SIG-M5 treated with dmso at 0.1 percent for 504 hours (cell line): ENCODE results near the gene SYT15.

ENCODE experiments used
- DNase-seq: peaks from one replicate; lab custom pipeline; 2025; ENCODE audit not compliant: unreplicated experiment; lab: John Stamatoyannopoulos, UW

Gene SYT15

GRCh38 chr10:46544989-46545791 lies 33.7 kb upstream of the SYT15 start:
- DNase-seq = peak; percentile 36

GRCh38 chr10:46545861-46546590 lies 32.9 kb upstream of the SYT15 start:
- no peak for DNase-seq

GRCh38 chr10:46546591-46547540 lies 32.1 kb upstream of the SYT15 start:
- DNase-seq = no peak

DNA sequence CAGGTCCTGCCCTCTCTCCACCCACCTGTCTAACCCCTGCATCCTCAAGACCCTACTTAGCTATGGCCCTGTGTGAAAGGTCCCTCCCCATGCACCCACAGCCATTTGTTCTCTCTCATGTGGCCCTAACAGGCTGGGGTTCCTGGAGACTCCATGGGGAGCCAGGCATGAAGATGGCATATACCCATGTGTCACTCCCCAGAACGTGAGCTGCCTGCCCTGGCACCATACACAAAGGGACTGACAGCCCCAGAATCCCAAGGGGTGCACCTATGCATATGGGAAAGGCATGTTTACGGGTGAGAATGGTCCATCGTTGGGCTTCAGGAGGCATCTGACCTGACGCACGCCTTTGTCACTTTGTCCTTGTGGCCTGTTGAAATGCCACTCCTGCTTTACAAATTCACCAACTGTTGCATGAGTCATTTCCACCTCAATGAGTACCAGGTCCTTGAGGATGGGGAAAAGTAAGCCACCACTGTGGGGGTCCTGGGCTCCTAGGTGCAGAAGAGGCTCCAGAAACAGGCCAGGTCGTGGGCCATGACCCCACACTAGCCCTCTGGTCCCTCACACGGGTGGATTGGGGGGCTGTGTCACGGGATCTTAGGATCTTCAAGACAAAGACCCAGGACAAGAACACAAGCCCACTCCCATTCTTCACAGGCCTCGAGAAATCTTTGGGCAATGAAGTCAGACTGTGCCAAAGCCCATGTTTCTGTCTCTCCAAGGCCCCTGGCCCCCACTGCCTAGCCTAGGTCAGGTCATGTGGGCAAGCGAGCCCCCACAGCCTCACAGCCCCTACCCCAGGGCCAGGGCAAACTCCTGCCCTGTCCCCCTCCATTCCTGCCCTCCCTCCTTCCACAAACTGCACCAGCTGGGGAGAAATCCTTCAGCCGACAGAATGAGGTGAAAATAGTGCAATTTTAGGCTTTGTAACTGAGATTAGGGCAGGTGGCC lies 31.1 kb upstream of the SYT15 start:
- no peak for DNase-seq

DNA sequence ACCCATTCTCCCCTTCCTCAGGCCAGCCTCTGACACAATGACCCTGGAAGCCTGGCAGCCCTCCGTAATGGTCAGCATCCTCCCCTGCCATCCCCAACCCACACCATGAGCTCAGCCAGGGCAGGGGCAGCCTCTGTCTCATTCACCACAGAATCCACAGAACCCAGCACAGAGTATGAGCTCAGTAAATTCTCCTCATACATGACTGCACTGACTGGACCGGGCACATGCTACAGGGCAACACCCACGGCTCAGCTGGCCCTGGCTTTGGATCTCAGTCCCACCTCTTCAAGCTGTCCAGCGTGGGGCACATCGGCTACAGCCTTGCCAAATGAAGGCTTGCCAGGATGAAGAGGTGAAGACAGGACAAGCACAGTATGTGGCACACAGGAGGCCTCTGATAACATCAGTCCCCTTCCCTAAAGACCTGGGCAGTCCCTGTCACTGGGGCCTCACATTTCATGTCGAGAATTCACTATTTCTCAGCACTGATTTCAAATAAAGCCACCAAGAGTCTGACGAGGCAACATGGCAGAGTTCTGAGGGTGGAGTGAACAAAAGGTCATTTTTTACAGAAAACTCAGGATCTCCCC lies 30.3 kb upstream of the SYT15 start:
- no peak for DNase-seq

GRCh38 chr10:46549171-46550075 lies 29.5 kb upstream of the SYT15 start:
- no peak for DNase-seq

- DNase-seq = no peak
These were observed 28.7 kb upstream of the SYT15 start for GRCh38 chr10:46550076-46550790.

- DNase-seq = no peak
These were observed 27.9 kb upstream of the SYT15 start for GRCh38 chr10:46550795-46551700.

- no peak for DNase-seq
These were observed 27.0 kb upstream of the SYT15 start for GRCh38 chr10:46551701-46552525.

- DNase-seq = no peak
These were observed 26.2 kb upstream of the SYT15 start for GRCh38 chr10:46552526-46553237.

GRCh38 chr10:46553238-46554049 lies 25.5 kb upstream of the SYT15 start:
- no peak for DNase-seq

DNA sequence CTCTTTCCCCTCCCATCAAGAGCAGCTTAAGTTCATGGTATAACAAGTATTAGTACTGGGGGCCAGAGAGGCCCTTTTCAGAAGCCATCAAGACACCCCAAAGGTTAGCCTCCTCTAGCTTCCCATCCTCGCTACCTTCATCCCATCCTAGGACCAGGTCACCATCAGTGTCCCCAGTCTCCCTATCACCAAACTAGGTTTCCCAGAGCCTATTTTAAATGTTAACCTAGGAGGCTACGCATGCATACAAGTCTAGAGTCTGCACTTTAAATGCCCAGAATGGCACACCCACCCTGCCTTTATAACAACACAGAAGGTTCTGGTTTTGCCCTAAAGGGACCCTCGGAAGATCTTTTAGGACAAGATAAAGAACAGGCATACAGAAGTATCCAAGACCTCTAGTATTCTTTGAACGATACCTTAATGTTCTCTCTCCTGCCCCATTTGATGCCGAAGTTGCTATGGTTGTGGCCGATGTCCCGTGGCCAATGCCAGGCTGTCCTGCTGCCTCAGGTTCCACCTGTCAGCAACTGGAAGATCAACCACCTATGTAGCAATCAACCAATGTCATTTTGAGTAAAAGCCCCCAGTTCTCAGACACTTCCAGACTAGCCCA lies 24.7 kb upstream of the SYT15 start:
- DNase-seq = no peak

DNA sequence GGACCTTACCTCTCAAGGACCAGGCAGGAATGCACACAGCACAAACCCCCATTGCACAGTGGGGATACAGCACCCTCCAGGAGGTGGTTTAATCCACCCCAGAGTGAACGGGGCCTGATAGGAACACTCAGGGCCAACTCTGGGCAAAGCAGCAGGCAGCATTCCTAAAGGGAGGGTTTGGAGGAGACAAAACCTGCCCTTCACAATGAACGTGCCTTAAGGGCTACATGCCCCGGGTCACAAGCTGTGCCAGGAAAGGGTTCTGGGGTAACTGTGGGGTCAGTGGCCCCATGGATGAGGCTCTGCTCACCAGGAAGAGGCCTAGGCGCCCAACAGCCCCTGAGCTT lies 23.6 kb upstream of the SYT15 start:
- DNase-seq = no peak

- DNase-seq = no peak
These were observed 23.0 kb upstream of the SYT15 start for GRCh38 chr10:46555713-46556514.
